PC-3 (cell line): ENCODE results near the gene SCAI. TPM values are rescaled to one million over a fixed set of nuclear protein-coding genes. Genes with fewer than 3 reads are reported as not detected.
"Not testable (repeated sequence)": the region's sequence is repeated elsewhere in the genome, so short reads cannot be mapped to it uniquely, and the experiment has no call there.

ENCODE experiments used
- ATAC-seq: fragments of 200-7000 bp; cut with Tn5 transposase; 2 replicates; pipeline ENCODE4 v1.9.1; 2020; ENCODE audit warnings: mild to moderate bottlenecking, moderate library complexity
- BruUV-seq: library from RNA; stranded (reverse); fragments of 400-500 nt; replicated peaks from 2 replicates; lab custom pipeline; 2021; lab: Mats Ljungman, UMichigan
- CTCF ChIA-PET: fragments of 300-600 bp; sonication (Branson Sonifier 250); formaldehyde crosslinking; loops from one replicate; lab custom pipeline; 2022; ENCODE audit warnings: antibody characterized with exemption; lab: Charles Lee
- POLR2A ChIA-PET: fragments of 300-600 bp; sonication (Branson Sonifier 250); formaldehyde crosslinking; loops from one replicate; lab custom pipeline; 2022; ENCODE audit warnings: antibody characterized with exemption; ENCODE audit not compliant: unreplicated experiment; lab: Charles Lee
- DNase-seq: peaks from one replicate; pipeline ENCODE4 v3.0.0-alpha.2; 2015
- H2AFZ ChIP-seq: fragments of 300-600 bp; sonication (generic); 2 replicates; pipeline ENCODE4 v1.6.0; 2016; ENCODE audit warnings: antibody characterized with exemption, low read length
- H3F3A ChIP-seq: fragments of 300-600 bp; sonication (generic); one replicate; pipeline ENCODE4 v1.6.0; 2017; ENCODE audit warnings: antibody characterized with exemption, low read length, control low read depth, mild to moderate bottlenecking; ENCODE audit not compliant: unreplicated experiment
- H3K27ac ChIP-seq: fragments of 300-600 bp; sonication (generic); 2 replicates; pipeline ENCODE4 v1.5.1; 2016; ENCODE audit warnings: mild to moderate bottlenecking, low read length
- H3K27me3 ChIP-seq: fragments of 300-600 bp; sonication (generic); 2 replicates; pipeline ENCODE4 v1.6.1; 2016; ENCODE audit warnings: low read length, mixed read lengths
- H3K36me3 ChIP-seq: fragments of 300-600 bp; sonication (generic); 2 replicates; pipeline ENCODE4 v1.6.1; 2016; ENCODE audit warnings: low read depth, mixed run types, low read length, mixed read lengths
- H3K4me1 ChIP-seq: fragments of 300-600 bp; sonication (generic); 2 replicates; pipeline ENCODE4 v1.5.1; 2016; ENCODE audit warnings: low read length; ENCODE audit not compliant: insufficient read depth
- H3K4me2 ChIP-seq: fragments of 300-600 bp; sonication (generic); 2 replicates; pipeline ENCODE4 v1.6.0; 2016; ENCODE audit warnings: low read length
- H3K4me3 ChIP-seq: fragments of 300-600 bp; sonication (generic); 2 replicates; pipeline ENCODE4 v1.5.1; 2016; ENCODE audit warnings: mild to moderate bottlenecking, low read length, mixed read lengths
- H3K79me2 ChIP-seq: fragments of 300-600 bp; sonication (generic); 2 replicates; pipeline ENCODE4 v1.6.1; 2017; ENCODE audit warnings: low read length, mixed read lengths
- H3K9ac ChIP-seq: fragments of 300-600 bp; sonication (generic); 2 replicates; pipeline ENCODE4 v1.6.0; 2016; ENCODE audit warnings: mild to moderate bottlenecking, low read length
- H3K9me2 ChIP-seq: fragments of 300-600 bp; sonication (generic); replicated peaks from 2 replicates; pipeline ENCODE4 v1.6.1; 2016; ENCODE audit warnings: mixed run types, low read length, mixed read lengths
- H3K9me3 ChIP-seq: fragments of 300-600 bp; sonication (generic); 2 replicates; pipeline ENCODE4 v1.6.1; 2016; ENCODE audit warnings: low read length, mixed read lengths
- H4K20me1 ChIP-seq: fragments of 300-600 bp; sonication (generic); 2 replicates; pipeline ENCODE4 v1.6.1; 2016; ENCODE audit warnings: low read length, mixed read lengths
- EZH2 ChIP-seq: fragments of 300-600 bp; sonication (generic); IDR thresholded peaks from one replicate; pipeline ENCODE4 v1.6.1; 2017; ENCODE audit warnings: antibody characterized with exemption, mild to moderate bottlenecking, low read length; ENCODE audit not compliant: unreplicated experiment
- EZH2phosphoT487 ChIP-seq: fragments of 300-600 bp; sonication (generic); IDR thresholded peaks from 2 replicates; pipeline ENCODE4 v1.6.1; 2018; ENCODE audit warnings: mild to moderate bottlenecking, antibody characterized with exemption, low read length, borderline replicate concordance
- intact Hi-C: fragments of 100-400 bp; cut with micrococcal nuclease; formaldehyde crosslinking; loops from 2 replicates; pipeline ENCODE4 v1.9.0; 2023
- total RNA-seq: library from RNA; depleted of rRNA; stranded (reverse); fragments of >200 nt; gene quantifications from 2 replicates; pipeline ENCODE4 v1.2.3, GENCODE V29; 2014
- TF ChIP-seq, protein P1 (sequence below): fragments of 300-600 bp; sonication (generic); conservative IDR thresholded peaks from 2 replicates; pipeline ENCODE4 v1.5.1; 2017; ENCODE audit warnings: antibody characterized with exemption, low read depth, mild to moderate bottlenecking, low read length

SCAI gene
- total RNA-seq, 1 experiment from 2014 or later: 5.2 TPM

DNA sequence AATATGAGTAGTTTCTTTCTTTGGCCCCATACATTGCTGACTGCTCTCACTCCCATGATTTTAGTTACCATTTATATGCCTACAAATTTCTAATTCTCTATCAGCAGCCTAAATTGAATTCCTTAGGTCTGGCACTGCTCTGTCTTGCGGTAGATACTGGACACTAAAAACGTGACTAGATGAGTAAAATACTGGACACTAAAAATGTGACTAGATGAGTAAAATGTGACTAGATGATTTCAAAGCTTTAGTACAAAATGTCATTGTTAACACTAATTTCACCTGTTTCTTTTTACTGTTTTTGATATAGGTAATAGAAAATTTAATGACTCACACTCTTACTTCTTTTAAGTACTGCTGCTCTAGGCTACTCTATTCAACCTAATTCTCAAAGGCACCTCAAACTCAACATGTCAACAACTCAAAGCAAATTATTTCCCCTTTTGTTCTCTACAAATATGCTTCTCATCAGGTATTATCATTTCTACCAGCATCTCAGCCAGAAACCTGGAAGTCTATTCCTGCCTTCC is 171.0 kb downstream of the SCAI start:
- DNase-seq: no peak
- Histone ChIP-seq H3K79me2 (no peaks in the 10 kb centered on the region), H3K9ac (no peak overlapping the region), H3F3A (no peaks in the 10 kb centered on the region), H3K9me3 (no peaks in the 10 kb centered on the region), H3K4me3 (no peak overlapping the region), H3K27me3 (no peaks in the 10 kb centered on the region), H3K4me2 (no peak overlapping the region), H4K20me1 (no peaks in the 10 kb centered on the region), H3K36me3 (no peaks in the 10 kb centered on the region; the same call in 1 of the 2 replicates), H2AFZ (no peak overlapping the region), H3K27ac (no peak overlapping the region), H3K9me2 (no peaks in the 10 kb centered on the region), H3K4me1 (no peaks in the 10 kb centered on the region)
- no peak for ATAC-seq
- no peak for TF ChIP-seq EZH2phosphoT487
- TF ChIP-seq EZH2: no peak
- TF ChIP-seq, protein P1, sequence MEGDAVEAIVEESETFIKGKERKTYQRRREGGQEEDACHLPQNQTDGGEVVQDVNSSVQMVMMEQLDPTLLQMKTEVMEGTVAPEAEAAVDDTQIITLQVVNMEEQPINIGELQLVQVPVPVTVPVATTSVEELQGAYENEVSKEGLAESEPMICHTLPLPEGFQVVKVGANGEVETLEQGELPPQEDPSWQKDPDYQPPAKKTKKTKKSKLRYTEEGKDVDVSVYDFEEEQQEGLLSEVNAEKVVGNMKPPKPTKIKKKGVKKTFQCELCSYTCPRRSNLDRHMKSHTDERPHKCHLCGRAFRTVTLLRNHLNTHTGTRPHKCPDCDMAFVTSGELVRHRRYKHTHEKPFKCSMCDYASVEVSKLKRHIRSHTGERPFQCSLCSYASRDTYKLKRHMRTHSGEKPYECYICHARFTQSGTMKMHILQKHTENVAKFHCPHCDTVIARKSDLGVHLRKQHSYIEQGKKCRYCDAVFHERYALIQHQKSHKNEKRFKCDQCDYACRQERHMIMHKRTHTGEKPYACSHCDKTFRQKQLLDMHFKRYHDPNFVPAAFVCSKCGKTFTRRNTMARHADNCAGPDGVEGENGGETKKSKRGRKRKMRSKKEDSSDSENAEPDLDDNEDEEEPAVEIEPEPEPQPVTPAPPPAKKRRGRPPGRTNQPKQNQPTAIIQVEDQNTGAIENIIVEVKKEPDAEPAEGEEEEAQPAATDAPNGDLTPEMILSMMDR: no peak
- CTCF ChIA-PET: no interaction called here
- POLR2A ChIA-PET: no interaction called here
- intact Hi-C loops: no loop called here
- no TSS peak for BruUV-seq

DNA sequence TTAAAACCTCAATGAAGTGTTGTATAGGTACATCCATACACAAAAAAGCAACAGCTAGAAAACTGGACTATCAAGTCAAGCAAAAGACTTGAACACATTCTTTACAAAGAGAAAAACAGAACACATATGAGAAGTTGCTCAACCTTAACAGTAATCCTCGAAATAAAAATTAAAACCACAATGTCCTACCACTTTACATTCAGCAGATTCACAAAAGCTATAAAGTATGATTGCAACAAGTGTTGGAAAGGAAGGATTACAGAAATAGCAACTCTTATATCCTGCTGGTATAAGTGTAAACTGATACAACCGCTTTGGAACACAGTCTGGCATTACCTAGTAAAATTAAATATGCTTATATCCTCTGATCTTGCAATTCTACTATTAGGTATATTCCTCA is 173.9 kb downstream of the SCAI start:
- Histone ChIP-seq H3K4me1 (no peaks in the 10 kb centered on the region), H3K36me3 (no peaks in the 10 kb centered on the region; the same call in 1 of the 2 replicates), H3K27ac (no peak overlapping the region), H3K79me2 (no peaks in the 10 kb centered on the region), H3K9me3 (no peaks in the 10 kb centered on the region), H4K20me1 (no peaks in the 10 kb centered on the region), H2AFZ (no peak overlapping the region), H3K9ac (no peak overlapping the region), H3K27me3 (no peaks in the 10 kb centered on the region), H3K4me3 (no peak overlapping the region), H3K4me2 (no peak overlapping the region), H3K9me2 (no peaks in the 10 kb centered on the region), H3F3A (no peaks in the 10 kb centered on the region)
- ATAC-seq (no peak), DNase-seq (no peak)
- no peak for TF ChIP-seq EZH2
- TF ChIP-seq, protein P1: no peak
- ChIA-PET CTCF (no interaction called here), POLR2A (no interaction called here)
- BruUV-seq: no TSS peak
- intact Hi-C loops: no loop called here

DNA sequence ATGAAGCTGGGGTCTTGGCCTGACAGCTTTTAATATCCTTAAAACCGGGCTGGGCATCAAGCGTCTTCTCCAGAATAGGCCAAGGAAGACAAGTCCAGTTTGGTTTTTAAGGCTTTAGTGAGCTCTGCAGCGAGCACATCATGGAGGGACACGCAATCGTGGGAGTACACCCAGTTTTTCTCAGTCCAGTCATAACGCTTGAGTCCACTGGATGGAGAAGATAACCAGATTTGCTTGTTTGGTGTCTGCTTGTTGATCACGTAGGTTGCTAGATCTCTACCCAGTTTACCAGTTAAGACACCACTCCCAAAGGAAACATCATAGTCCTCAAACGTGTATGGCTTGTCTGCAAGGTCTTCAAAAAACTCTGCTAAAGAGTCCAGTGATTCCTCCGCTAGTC is 175.1 kb downstream of the SCAI start:
- ChIA-PET CTCF (no interaction called here), POLR2A (no interaction called here)
- DNase-seq (no peak), ATAC-seq (no peak)
- no peak overlapping the region for H3K9ac ChIP-seq
- H3K4me2 ChIP-seq: no peak overlapping the region
- no peak for TF ChIP-seq EZH2
- no peaks in the 10 kb centered on the region for H4K20me1 ChIP-seq
- H3F3A ChIP-seq: no peaks in the 10 kb centered on the region
- no peaks in the 10 kb centered on the region for H3K79me2 ChIP-seq
- intact Hi-C loops: no loop called here
- no peaks in the 10 kb centered on the region for H3K9me3 ChIP-seq
- no TSS peak for BruUV-seq
- no peaks in the 10 kb centered on the region for H3K27me3 ChIP-seq
- no peaks in the 10 kb centered on the region; the same call in 1 of the 2 replicates for H3K36me3 ChIP-seq
- no peaks in the 10 kb centered on the region for H3K4me1 ChIP-seq
- H2AFZ ChIP-seq: no peak overlapping the region
- no peak overlapping the region for H3K27ac ChIP-seq
- no peak overlapping the region for H3K4me3 ChIP-seq
- no peaks in the 10 kb centered on the region for H3K9me2 ChIP-seq

DNA sequence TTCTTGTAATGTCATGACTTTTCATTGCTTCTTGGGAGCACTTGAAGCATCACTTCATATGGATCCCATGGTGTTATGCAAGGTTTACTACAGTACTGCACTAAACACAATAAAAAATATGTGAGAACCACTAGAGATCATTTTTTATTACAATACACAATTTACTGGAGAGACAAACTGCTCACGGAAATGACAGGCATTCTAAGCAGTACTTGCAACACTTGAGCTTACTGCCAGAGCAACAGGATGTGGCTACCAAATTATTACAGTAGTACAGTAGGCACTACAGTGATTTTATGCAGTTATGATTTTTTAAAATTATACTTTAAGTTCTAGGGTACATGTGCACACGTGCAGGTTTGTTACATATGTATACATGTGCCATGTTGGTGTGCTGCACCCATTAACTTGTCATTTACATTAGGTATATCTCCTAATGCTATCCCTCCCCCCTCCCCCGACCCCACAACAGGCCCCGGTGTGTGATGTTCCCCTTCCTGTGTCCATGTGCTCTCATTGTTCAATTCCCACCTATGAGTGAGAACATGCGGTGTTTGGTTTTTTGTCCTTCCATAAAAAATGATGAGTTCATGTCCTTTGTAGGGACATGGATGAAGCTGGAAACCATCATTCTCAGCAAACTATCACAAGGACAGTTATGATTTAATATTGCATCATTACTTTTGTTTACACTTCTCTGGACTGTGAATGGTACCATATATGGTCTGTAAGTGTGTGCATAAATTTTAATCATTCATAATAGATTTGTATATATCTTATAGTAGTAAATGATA is 177.4 kb downstream of the SCAI start:
- H4K20me1 ChIP-seq, H3K36me3 ChIP-seq, CTCF ChIA-PET, ATAC-seq, H3K27ac ChIP-seq, POLR2A ChIA-PET, H3F3A ChIP-seq, H3K4me2 ChIP-seq, H3K27me3 ChIP-seq, BruUV-seq, H3K9me3 ChIP-seq, intact Hi-C loops, H3K4me1 ChIP-seq, H3K9ac ChIP-seq, DNase-seq, H3K79me2 ChIP-seq, H2AFZ ChIP-seq, H3K9me2 ChIP-seq, H3K4me3 ChIP-seq: not testable (repeated sequence)
